Activated CD4-positive, alpha-beta T cell treated with anti-CD3 and anti-CD28 coated beads, Interleukin-2, amount 10 ng/mL, durations not matched to agents 7 days and 5 days (primary cell): ENCODE data around the gene THAP9. TPM values are rescaled to one million over a fixed set of nuclear protein-coding genes. Genes with fewer than 3 reads are reported as not detected.

Experiments used
- CTCF ChIA-PET: fragments of 350-600 bp; sonication (Branson Sonifier 250); formaldehyde crosslinking; loops from one replicate; lab custom pipeline; 2021; ENCODE audit warnings: antibody characterized with exemption; lab: Charles Lee
- POLR2A ChIA-PET: fragments of 350-600 bp; sonication (Branson Sonifier 250); formaldehyde crosslinking; loops from one replicate; lab custom pipeline; 2021; ENCODE audit warnings: antibody characterized with exemption; lab: Charles Lee
- DNase-seq: peaks from one replicate; pipeline ENCODE4 v3.0.0-alpha.2; 2020
- H3K27ac Mint-ChIP-seq: one replicate; pipeline ENCODE4 v1.8.0; 2021; ENCODE audit warnings: mild to moderate bottlenecking, moderate library complexity, mixed read lengths
- H3K27me3 Mint-ChIP-seq: one replicate; pipeline ENCODE4 v1.8.0; 2021; ENCODE audit warnings: mixed read lengths
- H3K36me3 Mint-ChIP-seq: one replicate; pipeline ENCODE4 v1.8.0; 2021; ENCODE audit warnings: low read depth, mixed read lengths
- H3K4me1 Mint-ChIP-seq: one replicate; pipeline ENCODE4 v1.8.0; 2021; ENCODE audit warnings: mixed read lengths
- H3K4me3 Mint-ChIP-seq: one replicate; pipeline ENCODE4 v1.8.0; 2021; ENCODE audit warnings: mild to moderate bottlenecking, moderate library complexity, mixed read lengths
- H3K9me3 Mint-ChIP-seq: one replicate; pipeline ENCODE4 v1.8.0; 2021; ENCODE audit warnings: mixed read lengths
- total RNA-seq, 2 experiments: library from RNA; stranded (reverse); gene quantifications; one replicate each; pipeline ENCODE4 v1.2.3, GENCODE V29; 2021

Gene THAP9
- total RNA-seq, 2 experiments from 2014 or later, result 3.9 to 4.4 TPM

DNA sequence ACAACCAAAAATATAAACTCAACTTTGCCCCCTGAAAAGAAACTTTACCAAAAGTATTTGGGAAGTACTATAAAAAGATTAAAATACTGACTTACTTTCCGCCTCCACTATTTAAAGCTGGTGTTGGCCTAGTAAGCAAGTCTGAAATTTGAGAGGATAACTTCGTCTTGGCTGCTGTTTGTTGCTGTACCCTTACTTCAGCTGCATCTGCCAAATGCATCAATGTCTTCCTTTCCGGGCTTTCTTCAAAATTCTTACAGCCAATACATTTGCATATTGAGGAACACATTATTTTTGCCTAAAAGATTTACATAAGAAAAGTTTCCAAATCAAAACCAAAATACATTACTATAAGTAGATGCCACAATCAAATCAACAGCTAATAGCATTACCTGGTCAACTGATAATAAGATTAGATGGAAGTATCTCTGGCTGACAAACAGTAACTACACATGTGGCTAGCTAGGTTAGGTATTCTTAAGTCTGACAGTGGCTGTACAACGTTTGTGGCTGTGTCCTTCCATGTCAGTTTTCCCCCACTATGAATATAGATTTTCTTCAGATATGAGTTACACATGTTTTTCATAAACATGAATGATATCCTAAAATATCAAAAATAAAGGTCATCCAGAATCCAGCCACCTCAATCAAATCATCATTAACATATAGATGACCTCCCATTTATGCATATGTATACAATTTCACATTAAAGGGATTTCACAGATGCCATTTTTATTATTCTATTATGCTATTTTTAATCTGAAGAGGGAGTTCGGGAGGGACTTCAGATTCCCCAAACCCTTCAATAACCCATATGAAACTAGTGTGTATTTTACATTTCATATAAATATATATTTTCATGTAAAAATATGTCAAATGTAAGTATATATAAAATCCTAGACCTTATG is 30.6 kb downstream of the THAP9 start:
- no peak overlapping the region for H3K4me3 Mint-ChIP-seq
- ChIA-PET POLR2A (no interaction called here), CTCF (no interaction called here)
- no peaks in the 10 kb centered on the region for H3K27me3 Mint-ChIP-seq
- H3K9me3 Mint-ChIP-seq, result no peaks in the 10 kb centered on the region
- no peaks in the 10 kb centered on the region for H3K4me1 Mint-ChIP-seq
- H3K27ac Mint-ChIP-seq, result no peak overlapping the region
- DNase-seq, result no peak
- peaks cover 54% of the 10 kb centered on the region for H3K36me3 Mint-ChIP-seq

DNA sequence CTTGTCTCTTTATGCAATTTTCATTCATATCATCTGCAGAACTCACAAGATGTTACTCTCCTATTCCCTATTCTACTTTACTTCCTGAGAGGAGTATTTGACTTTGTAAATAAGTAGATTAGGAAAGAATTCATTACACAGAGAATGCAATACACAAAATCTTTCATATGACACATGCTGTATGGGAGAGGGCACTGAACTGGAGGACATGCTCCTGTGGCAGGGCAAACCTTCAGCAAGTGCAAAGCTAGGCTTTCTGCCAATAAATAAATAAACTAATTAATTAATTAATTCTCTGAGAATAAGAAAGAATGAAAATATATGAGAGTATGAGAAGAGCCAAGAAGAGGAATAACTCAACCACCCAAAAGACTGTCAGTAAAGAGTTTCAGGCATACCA is 33.9 kb downstream of the THAP9 start:
- POLR2A ChIA-PET, result no interaction called here
- CTCF ChIA-PET, result no interaction called here
- Mint-ChIP-seq H3K4me3 (no peak overlapping the region), H3K36me3 (peaks cover 67% of the 10 kb centered on the region), H3K9me3 (no peaks in the 10 kb centered on the region), H3K4me1 (no peaks in the 10 kb centered on the region), H3K27ac (no peak overlapping the region), H3K27me3 (no peaks in the 10 kb centered on the region)
- no peak for DNase-seq

DNA sequence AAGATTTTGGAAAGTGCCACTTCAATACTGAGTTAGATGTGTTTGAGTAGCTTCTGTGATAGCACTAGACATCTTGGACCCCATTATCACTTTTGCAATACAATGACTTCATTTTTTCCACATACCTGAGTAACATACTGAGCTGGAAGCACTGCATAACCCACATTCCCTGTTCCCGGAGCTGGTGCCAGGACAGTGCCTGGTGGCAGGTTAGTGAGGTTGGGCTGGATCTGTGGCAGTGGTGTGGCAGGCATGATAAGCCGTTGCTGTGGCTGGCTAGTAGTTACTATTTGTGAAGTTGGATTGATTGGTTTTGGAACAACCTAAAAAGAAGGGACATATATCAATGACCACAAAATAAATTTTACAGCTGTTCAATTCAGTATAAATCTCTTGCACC is 38.9 kb downstream of the THAP9 start:
- H3K27ac Mint-ChIP-seq, result no peak overlapping the region
- H3K4me3 Mint-ChIP-seq, result no peak overlapping the region
- no peaks in the 10 kb centered on the region for H3K27me3 Mint-ChIP-seq
- ChIA-PET POLR2A (no interaction called here), CTCF (interaction anchor here (1.0 kb wide), 1 partner anchor 8 kb away, joined by 3 read pairs; no protein-coding TSS in a partner anchor)
- no peak for DNase-seq
- H3K36me3 Mint-ChIP-seq, result peaks cover 56% of the 10 kb centered on the region
- H3K9me3 Mint-ChIP-seq, result no peaks in the 10 kb centered on the region
- peaks cover 2% of the 10 kb centered on the region for H3K4me1 Mint-ChIP-seq

DNA sequence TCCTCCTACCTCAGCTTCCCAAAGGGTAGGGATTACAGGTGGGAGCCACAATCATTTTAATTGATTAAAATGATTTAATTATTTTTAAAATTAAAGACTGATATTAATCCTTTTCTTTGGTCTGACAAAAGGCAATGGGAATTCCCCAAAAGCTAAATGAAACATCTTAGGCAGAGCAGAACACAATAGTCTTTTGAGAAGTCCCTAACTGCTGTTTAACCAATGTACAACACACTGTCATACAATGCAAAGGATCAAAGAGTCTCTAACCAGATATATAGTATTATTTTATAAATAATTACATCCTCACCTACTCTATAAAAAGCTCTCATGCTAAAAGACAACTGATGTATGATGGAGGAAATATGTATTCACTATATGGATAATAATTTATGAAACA is 47.0 kb downstream of the THAP9 start:
- Mint-ChIP-seq H3K4me3 (no peak overlapping the region), H3K36me3 (peaks cover 31% of the 10 kb centered on the region), H3K27ac (no peak overlapping the region)

DNA sequence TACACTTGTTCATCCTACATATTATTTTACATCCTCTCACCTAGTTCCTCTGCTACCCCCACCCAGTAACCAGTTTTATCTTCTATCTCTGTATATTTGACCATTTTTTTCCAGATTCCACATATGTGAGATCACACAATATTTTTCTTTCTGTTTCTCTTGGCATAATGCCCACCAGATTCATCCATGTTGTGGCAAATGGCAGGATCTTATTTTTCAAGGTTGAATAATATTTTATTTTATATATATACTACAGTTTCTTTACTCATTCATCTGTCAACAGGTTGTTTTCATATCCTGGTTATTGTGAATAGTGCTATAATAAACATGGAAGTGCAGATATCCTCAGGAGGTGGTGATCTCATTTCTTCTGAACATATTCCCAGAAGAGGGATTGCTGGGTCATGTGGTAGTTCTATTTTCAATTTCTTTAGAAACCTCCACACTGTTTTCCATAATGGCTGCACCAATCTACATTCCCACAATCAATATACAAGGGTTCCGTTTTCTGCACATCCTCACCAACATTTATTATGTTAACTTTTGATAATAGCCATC is 48.2 kb downstream of the THAP9 start:
- H3K9me3 Mint-ChIP-seq, result no peaks in the 10 kb centered on the region
- peaks cover 2% of the 10 kb centered on the region for H3K4me1 Mint-ChIP-seq
- H3K36me3 Mint-ChIP-seq, result peaks cover 29% of the 10 kb centered on the region
- H3K27ac Mint-ChIP-seq, result no peak overlapping the region
- DNase-seq, result no peak
- ChIA-PET CTCF (no interaction called here), POLR2A (no interaction called here)
- no peak overlapping the region for H3K4me3 Mint-ChIP-seq
- H3K27me3 Mint-ChIP-seq, result no peaks in the 10 kb centered on the region

More for the DNA sequence above, 47.0 kb downstream of the THAP9 start:
- CTCF ChIA-PET, result interaction anchor here (0.9 kb wide), 1 partner anchor 8 kb away, joined by 3 read pairs; no protein-coding TSS in a partner anchor
- no peaks in the 10 kb centered on the region for H3K27me3 Mint-ChIP-seq
- no peak for DNase-seq
- peaks cover 4% of the 10 kb centered on the region for H3K4me1 Mint-ChIP-seq
- POLR2A ChIA-PET, result no interaction called here
- no peaks in the 10 kb centered on the region for H3K9me3 Mint-ChIP-seq

DNA sequence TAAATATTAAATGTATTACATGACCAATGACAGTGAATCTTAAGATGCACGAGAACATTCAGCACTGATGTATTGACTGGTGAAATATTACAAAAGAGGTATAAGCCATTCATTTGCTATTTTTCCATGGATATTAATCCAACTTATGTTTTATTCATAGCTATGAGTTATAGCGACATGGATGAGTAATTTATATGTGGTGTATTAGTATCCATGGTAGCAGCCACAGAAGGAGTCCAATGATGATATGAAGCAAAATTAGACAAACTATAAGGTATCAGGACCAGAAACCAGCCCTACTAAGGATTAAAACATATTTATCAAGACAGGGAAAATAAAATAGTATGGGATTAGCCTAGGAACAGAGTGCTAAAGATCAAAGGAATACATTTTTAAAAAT is 50.7 kb downstream of the THAP9 start:
- peaks cover 4% of the 10 kb centered on the region for H3K4me1 Mint-ChIP-seq
- POLR2A ChIA-PET, result no interaction called here
- DNase-seq, result no peak
- no peak overlapping the region for H3K27ac Mint-ChIP-seq
- no peaks in the 10 kb centered on the region for H3K27me3 Mint-ChIP-seq
- CTCF ChIA-PET, result interaction anchor here (0.9 kb wide), 1 partner anchor 42 kb away, joined by 3 read pairs; no protein-coding TSS in a partner anchor
- no peaks in the 10 kb centered on the region for H3K9me3 Mint-ChIP-seq
- peaks cover 36% of the 10 kb centered on the region for H3K36me3 Mint-ChIP-seq
- no peak overlapping the region for H3K4me3 Mint-ChIP-seq

DNA sequence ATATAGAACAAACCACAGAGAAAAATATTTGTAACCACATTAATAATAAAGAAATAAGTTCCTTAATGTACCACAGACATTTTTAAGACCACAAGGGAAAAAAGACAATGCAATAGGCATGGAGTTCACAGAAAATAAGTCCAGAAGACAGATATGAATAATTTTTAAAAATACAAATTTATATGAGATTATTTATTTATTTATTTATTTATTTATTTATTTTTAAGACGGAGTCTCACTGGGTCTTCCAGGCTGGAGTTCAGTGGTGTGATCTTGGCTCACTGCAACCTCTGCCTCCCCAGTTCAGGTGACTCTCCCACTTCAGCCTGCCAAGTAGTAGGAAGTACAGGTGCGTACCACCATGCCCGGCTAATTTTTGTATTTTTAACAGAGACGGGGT is 53.7 kb downstream of the THAP9 start:
- H3K27me3 Mint-ChIP-seq, result no peaks in the 10 kb centered on the region
- no peaks in the 10 kb centered on the region for H3K9me3 Mint-ChIP-seq
- peaks cover 38% of the 10 kb centered on the region for H3K36me3 Mint-ChIP-seq
- no peak overlapping the region for H3K4me3 Mint-ChIP-seq
- no peak overlapping the region for H3K27ac Mint-ChIP-seq
- peaks cover 14% of the 10 kb centered on the region for H3K4me1 Mint-ChIP-seq
- CTCF ChIA-PET, result no interaction called here
- DNase-seq, result no peak
- POLR2A ChIA-PET, result no interaction called here

DNA sequence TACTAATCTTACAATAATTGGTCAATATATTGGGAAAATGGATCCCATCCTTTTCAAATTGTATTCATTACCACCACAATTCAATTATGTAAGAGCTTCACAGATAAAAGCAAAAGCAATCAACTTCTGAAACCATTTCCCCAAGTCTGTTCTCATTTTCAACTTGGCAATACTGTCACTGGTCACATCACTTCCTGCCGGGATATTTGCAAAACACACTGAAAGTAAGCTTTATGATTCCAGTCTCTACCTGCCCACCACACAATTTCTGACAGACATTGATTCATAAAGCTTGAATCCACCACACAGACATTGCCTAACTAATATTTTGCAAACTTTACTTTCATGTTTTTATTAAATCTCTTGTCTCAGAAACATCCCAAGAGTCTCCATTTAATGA is 56.5 kb downstream of the THAP9 start:
- CTCF ChIA-PET, result interaction anchor here (1.5 kb wide), 1 partner anchor 13 kb away, joined by 4 read pairs; no protein-coding TSS in a partner anchor
- peaks cover 17% of the 10 kb centered on the region for H3K4me1 Mint-ChIP-seq
- H3K27ac Mint-ChIP-seq, result peak overlapping the region; percentile 21
- POLR2A ChIA-PET, result no interaction called here
- no peaks in the 10 kb centered on the region for H3K9me3 Mint-ChIP-seq
- no peak overlapping the region for H3K4me3 Mint-ChIP-seq
- no peaks in the 10 kb centered on the region for H3K27me3 Mint-ChIP-seq
- H3K36me3 Mint-ChIP-seq, result peaks cover 47% of the 10 kb centered on the region
- DNase-seq, result no peak

DNA sequence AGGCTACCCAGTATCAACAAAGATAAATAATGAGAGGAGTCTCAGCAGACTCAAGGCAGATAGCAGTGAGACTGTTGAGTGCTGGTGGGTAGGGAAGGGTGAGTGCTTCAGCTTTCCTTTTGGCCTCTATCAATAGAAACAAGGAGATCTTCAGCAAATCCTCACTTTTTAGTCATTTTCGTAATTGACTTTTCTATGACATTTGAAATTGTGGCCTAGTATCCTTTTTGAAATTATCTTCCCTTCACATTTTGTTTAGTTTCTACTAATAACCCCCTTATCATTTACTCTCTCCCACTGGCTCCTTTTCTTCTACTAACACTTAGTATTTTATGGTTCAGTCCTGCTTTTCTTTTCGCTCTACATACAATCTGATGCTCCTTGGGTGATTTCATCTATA is 65.2 kb downstream of the THAP9 start:
- H3K4me1 Mint-ChIP-seq, result peaks cover 7% of the 10 kb centered on the region
- H3K9me3 Mint-ChIP-seq, result no peaks in the 10 kb centered on the region
- H3K4me3 Mint-ChIP-seq, result no peak overlapping the region
- ChIA-PET CTCF (interaction anchor here (1.2 kb wide), 1 partner anchor 8 kb away, joined by 3 read pairs; no protein-coding TSS in a partner anchor), POLR2A (no interaction called here)
- no peaks in the 10 kb centered on the region for H3K27me3 Mint-ChIP-seq
- DNase-seq, result no peak
- peak overlapping the region; percentile 2 for H3K27ac Mint-ChIP-seq
- peaks cover 62% of the 10 kb centered on the region for H3K36me3 Mint-ChIP-seq

DNA sequence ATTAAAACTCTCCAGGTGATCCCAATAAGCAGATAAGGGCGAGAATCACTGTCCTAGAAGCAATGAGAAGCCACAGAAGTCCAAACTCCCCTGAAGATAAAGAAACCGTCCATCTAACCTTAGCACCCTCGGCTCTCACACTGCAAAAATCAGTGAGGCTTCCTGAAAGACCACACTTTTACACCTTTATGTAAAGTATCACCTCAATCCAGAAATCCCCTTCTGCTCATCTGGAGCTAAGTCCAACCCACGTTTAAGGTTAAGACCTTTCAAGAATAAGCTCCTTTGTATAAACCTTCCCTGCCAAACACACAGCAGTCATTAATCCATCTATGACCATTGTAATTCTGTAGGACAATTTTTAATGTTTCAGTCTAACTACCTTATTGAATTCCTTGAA is 68.4 kb downstream of the THAP9 start:
- H3K4me3 Mint-ChIP-seq, result no peak overlapping the region
- POLR2A ChIA-PET, result no interaction called here

DNA sequence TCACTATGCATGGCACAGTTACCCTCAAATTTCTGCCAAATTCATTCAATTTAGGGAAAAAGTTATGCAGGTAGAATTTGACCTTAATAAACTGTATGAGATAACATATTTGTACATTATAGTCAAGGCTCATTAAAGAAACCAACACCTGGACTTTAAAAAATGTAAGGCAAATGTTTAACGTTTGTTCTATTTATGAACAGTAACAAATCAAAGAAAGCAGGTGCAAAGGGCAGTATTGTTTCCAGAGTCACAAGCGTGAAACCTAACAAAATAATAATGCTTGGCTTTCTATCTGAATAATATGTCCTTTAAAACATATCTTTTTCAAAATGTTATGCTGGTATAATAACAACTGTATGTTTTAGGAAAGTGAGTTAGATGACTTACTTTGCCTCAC is 68.9 kb downstream of the THAP9 start:
- peaks cover 2% of the 10 kb centered on the region for H3K4me1 Mint-ChIP-seq
- H3K9me3 Mint-ChIP-seq, result no peaks in the 10 kb centered on the region
- no peak overlapping the region for H3K27ac Mint-ChIP-seq
- peaks cover 60% of the 10 kb centered on the region for H3K36me3 Mint-ChIP-seq
- ChIA-PET CTCF (interaction anchor here (1.2 kb wide), 1 partner anchor 11 kb away, joined by 3 read pairs; no protein-coding TSS in a partner anchor), POLR2A (no interaction called here)
- no peak overlapping the region for H3K4me3 Mint-ChIP-seq
- no peaks in the 10 kb centered on the region for H3K27me3 Mint-ChIP-seq
- no peak for DNase-seq

More for the DNA sequence above, 68.4 kb downstream of the THAP9 start:
- DNase-seq, result no peak
- H3K36me3 Mint-ChIP-seq, result peaks cover 60% of the 10 kb centered on the region
- peaks cover 2% of the 10 kb centered on the region for H3K4me1 Mint-ChIP-seq
- H3K27me3 Mint-ChIP-seq, result no peaks in the 10 kb centered on the region
- no peak overlapping the region for H3K27ac Mint-ChIP-seq
- H3K9me3 Mint-ChIP-seq, result no peaks in the 10 kb centered on the region
- CTCF ChIA-PET, result interaction anchor here (1.2 to 2.3 kb wide), 2 partner anchors 11 to 24 kb away, joined by 3 to 7 read pairs; no protein-coding TSS in a partner anchor
